Endothelial cell of umbilical vein (primary cell): ENCODE measurements around the gene LRRC43. TPM values are rescaled to one million over a fixed set of nuclear protein-coding genes. Genes with fewer than 3 reads are reported as not detected.

Experiments used
- BruUV-seq: library from RNA; stranded (reverse); fragments of 400-500 nt; replicated peaks from 2 replicates; lab custom pipeline; 2021; lab: Mats Ljungman, UMichigan
- CTCF ChIA-PET: fragments of 300-600, 350-600 bp; sonication (Branson Sonifier 250); formaldehyde crosslinking; loops from one replicate; lab custom pipeline; 2021; ENCODE audit warnings: antibody characterized with exemption, inconsistent platforms; lab: Charles Lee
- POLR2A ChIA-PET: fragments of 300-600, 350-600 bp; sonication (Branson Sonifier 250); formaldehyde crosslinking; loops from one replicate; lab custom pipeline; 2021; ENCODE audit warnings: antibody characterized with exemption, inconsistent platforms; lab: Charles Lee
- DNase-seq: peaks from one replicate; pipeline ENCODE4 v3.0.0-alpha.2; 2011; ENCODE audit warnings: low read depth, low spot score
- FAIRE-seq: peaks from 2 replicates; lab custom pipeline; 2011; peaks lifted over from hg19 to GRCh38; lab: Jason Lieb, UNC
- H2AFZ ChIP-seq: 2 replicates; pipeline ENCODE4 v1.6.0; 2012; ENCODE audit warnings: low read depth, low read length, control low read depth, inconsistent platforms
- H3K27ac ChIP-seq: 2 replicates; pipeline ENCODE4 v1.5.1; 2011; ENCODE audit warnings: low read depth, mild to moderate bottlenecking, control low read depth, low read length, moderate library complexity; ENCODE audit not compliant: insufficient read depth
- H3K27me3 ChIP-seq, 2 experiments: 2 replicates each; pipeline versions ENCODE4 v1.6.0 to v1.6.1; 2011; ENCODE audit warnings: low read length in 2 of 2, mixed read lengths in 1 of 2; ENCODE audit not compliant: control insufficient read depth in 2 of 2, insufficient read depth in 2 of 2
- H3K36me3 ChIP-seq, 2 experiments: 2 replicates in 1 of 2; 3 replicates in 1 of 2; pipeline ENCODE4 v1.5.1; 2011; ENCODE audit warnings: low read length in 2 of 2, mild to moderate bottlenecking in 1 of 2, moderate library complexity in 1 of 2; ENCODE audit not compliant: control insufficient read depth in 2 of 2, insufficient read depth in 2 of 2; ENCODE audit errors: extremely low read depth in 1 of 2
- H3K4me1 ChIP-seq: 3 replicates; pipeline ENCODE4 v1.5.1; 2011; ENCODE audit warnings: mild to moderate bottlenecking, low read length; ENCODE audit not compliant: control insufficient read depth, insufficient read depth; ENCODE audit errors: extremely low read depth
- H3K4me2 ChIP-seq: 2 replicates; pipeline ENCODE4 v1.6.1; 2011; ENCODE audit warnings: low read length, control low read depth, mixed read lengths; ENCODE audit not compliant: insufficient read depth
- H3K4me3 ChIP-seq, 3 experiments: fragments of 200-600 bp in 1 of 3; sonication (generic), shearing (Covaris generic) in 1 of 3; replicated peaks in 1 of 3; 2 replicates each; pipeline ENCODE4 v1.5.1; 2011 to 2016; ENCODE audit warnings: control low read depth in 3 of 3, low read length in 3 of 3, mild to moderate bottlenecking in 2 of 3, inconsistent platforms in 1 of 3, low read depth in 1 of 3, moderate library complexity in 1 of 3; ENCODE audit not compliant: insufficient read depth in 1 of 3
- H3K79me2 ChIP-seq: 2 replicates; pipeline ENCODE4 v1.6.0; 2012; ENCODE audit warnings: low read length, inconsistent platforms; ENCODE audit not compliant: control insufficient read depth, insufficient read depth
- H3K9ac ChIP-seq: replicated peaks from 2 replicates; pipeline ENCODE3; 2011; ENCODE audit warnings: low read length, control low read depth; ENCODE audit not compliant: insufficient read depth; ENCODE audit errors: extremely low read depth
- H3K9me1 ChIP-seq: replicated peaks from 3 replicates; pipeline ENCODE4 v1.6.0; 2011; ENCODE audit warnings: mild to moderate bottlenecking, low read length; ENCODE audit not compliant: control insufficient read depth, insufficient read depth; ENCODE audit errors: extremely low read depth
- H3K9me3 ChIP-seq: replicated peaks from 2 replicates; pipeline ENCODE4 v1.5.1; 2012; ENCODE audit warnings: low read length, inconsistent platforms; ENCODE audit not compliant: control insufficient read depth, insufficient read depth
- H4K20me1 ChIP-seq: replicated peaks from 2 replicates; pipeline ENCODE3; 2011; ENCODE audit warnings: mild to moderate bottlenecking, low read length; ENCODE audit not compliant: control insufficient read depth, insufficient read depth; ENCODE audit errors: extremely low read depth
- EZH2 ChIP-seq: IDR thresholded peaks from 2 replicates; pipeline ENCODE4 v1.6.1; 2012; ENCODE audit warnings: borderline replicate concordance, low read depth, mild to moderate bottlenecking, moderate library complexity, low read length, inconsistent platforms; ENCODE audit not compliant: severe bottlenecking
- FOS ChIP-seq: IDR thresholded peaks from 2 replicates; pipeline ENCODE4 v1.6.1; 2011; ENCODE audit warnings: mild to moderate bottlenecking, low read length, moderate library complexity, borderline replicate concordance; ENCODE audit not compliant: insufficient read depth
- GATA2 ChIP-seq: IDR thresholded peaks from 2 replicates; pipeline ENCODE4 v1.7.0; 2011; ENCODE audit warnings: low read depth, mild to moderate bottlenecking, moderate library complexity, mixed read lengths, low read length; ENCODE audit not compliant: insufficient read length, insufficient read depth
- JUN ChIP-seq: IDR thresholded peaks from 2 replicates; pipeline ENCODE4 v1.6.1; 2011; ENCODE audit warnings: borderline replicate concordance, low read depth; ENCODE audit not compliant: insufficient read length, insufficient read depth
- MYC ChIP-seq: IDR thresholded peaks from one replicate; pipeline ENCODE4 v1.6.1; 2011; ENCODE audit warnings: mild to moderate bottlenecking, low read depth, low read length
- POLR2A ChIP-seq: IDR thresholded peaks from 2 replicates; pipeline ENCODE4 v1.6.1; 2012; ENCODE audit warnings: low read depth, mild to moderate bottlenecking, control low read depth, low read length
- POLR2AphosphoS5 ChIP-seq: IDR thresholded peaks from 2 replicates; pipeline ENCODE4 v1.6.1; 2012; ENCODE audit warnings: low read depth, mild to moderate bottlenecking, control low read depth, low read length, moderate library complexity; ENCODE audit not compliant: insufficient read depth
- dilution Hi-C: fragments of 300-500 bp; cut with MboI; formaldehyde crosslinking; loops from one replicate; pipeline ENCODE4 v1.15.0; 2019; ENCODE audit warnings: low sequenced_read_pairs; ENCODE audit not compliant: extremely low pct_ligation_motif_present
- intact Hi-C: fragments of 100-400 bp; cut with micrococcal nuclease; formaldehyde crosslinking; loops from one replicate; pipeline ENCODE4 v1.10.0; 2022
- polyA plus RNA-seq, 4 experiments: library from polyadenylated mRNA; depleted of rRNA in 3 of 4; stranded (reverse) in 3 of 4; unstranded in 1 of 4; fragments of >200 nt; gene quantifications; 2 replicates each; pipeline versions ENCODE4 v1.2.1 to v1.2.3, GENCODE V29; 2011 to 2012; ENCODE audit warnings: missing spikeins in 1 of 4
- total RNA-seq: library from RNA; stranded (reverse); gene quantifications from 2 replicates; pipeline ENCODE4 v1.2.3, GENCODE V29; 2021
- TF ChIP-seq, protein P1 (sequence below): IDR thresholded peaks from 2 replicates; pipeline ENCODE4 v1.6.1; 2011; ENCODE audit not compliant: insufficient read depth, insufficient read length
- TF ChIP-seq, protein P2 (sequence below), 2 donors: IDR thresholded peaks; 1 replicate in 1 of 2; 2 replicates in 1 of 2; pipeline ENCODE4 v1.5.1; 2011; ENCODE audit warnings: low read length in 2 of 2, mild to moderate bottlenecking in 2 of 2, moderate library complexity in 2 of 2, control low read depth in 1 of 2, inconsistent platforms in 1 of 2, low read depth in 1 of 2; ENCODE audit not compliant: insufficient read depth in 1 of 2; ENCODE audit errors: extremely low read depth in 1 of 2

LRRC43 gene
- total and polyA plus RNA-seq, 2 donors (not counting 3 experiments of a cell fraction or from before 2014, with no cell fraction given) = 3.1 to 3.4 TPM

DNA sequence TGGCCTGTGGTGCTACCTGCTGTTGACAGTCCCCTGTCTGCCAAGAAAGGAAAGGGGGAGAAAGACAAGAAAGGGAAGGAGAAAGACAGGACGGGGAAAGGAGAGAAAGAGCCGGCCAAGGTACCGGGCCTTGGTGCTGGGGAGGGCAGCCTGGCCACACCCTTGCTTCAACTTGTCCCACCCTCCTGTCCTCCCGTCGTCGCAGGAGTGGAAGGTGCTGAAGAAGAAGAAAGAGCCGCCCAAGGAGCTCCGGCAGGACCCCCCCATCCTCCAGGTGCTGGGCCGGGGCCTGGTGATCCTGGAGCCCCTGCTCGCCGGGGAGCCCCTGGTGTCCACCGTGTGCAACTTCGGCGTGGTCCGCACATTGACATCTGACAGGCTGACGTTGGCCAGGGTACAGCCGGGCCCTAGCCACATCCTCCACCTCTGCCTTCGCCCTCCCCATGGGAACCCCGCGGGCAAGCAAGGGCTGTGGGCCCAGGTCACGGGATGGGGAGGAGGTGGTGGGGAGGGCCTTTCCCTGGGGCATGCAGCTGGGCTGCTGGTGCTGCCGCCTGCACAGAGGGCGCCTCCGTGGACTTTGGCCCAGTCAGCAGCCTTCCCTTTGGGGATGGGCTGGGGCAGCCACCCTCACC lies 17.7 kb downstream of the LRRC43 start:
- intact Hi-C loops = no loop called here
- no peak for FAIRE-seq
- POLR2A ChIA-PET = no interaction called here

More for the DNA sequence above, 17.7 kb downstream of the LRRC43 start:
- DNase-seq = no peak
- BruUV-seq = no TSS peak
- Histone ChIP-seq H3K9me1 (no peaks in the 10 kb centered on the region), H3K4me3 (no peak overlapping the region), H4K20me1 (no peaks in the 10 kb centered on the region), H3K9me3 (no peaks in the 10 kb centered on the region), H3K36me3 (no peaks in the 10 kb centered on the region), H3K4me1 (peaks cover 8% of the 10 kb centered on the region), H2AFZ (no peak overlapping the region), H3K4me2 (no peak overlapping the region), H3K79me2 (no peaks in the 10 kb centered on the region), H3K27me3 (peaks cover 9 to 18% of the 10 kb centered on the region in 2 experiments), H3K27ac (no peak overlapping the region), H3K9ac (no peak overlapping the region)
- dilution Hi-C loops = no loop called here
- CTCF ChIA-PET = interaction anchor here (1.2 to 1.3 kb wide), 3 partner anchors 9 to 70 kb away, joined by 3 to 4 read pairs (median 3); no protein-coding TSS in a partner anchor
- TF ChIP-seq GATA2 = no peak
- TF ChIP-seq JUN = no peak
- TF ChIP-seq, protein P1, sequence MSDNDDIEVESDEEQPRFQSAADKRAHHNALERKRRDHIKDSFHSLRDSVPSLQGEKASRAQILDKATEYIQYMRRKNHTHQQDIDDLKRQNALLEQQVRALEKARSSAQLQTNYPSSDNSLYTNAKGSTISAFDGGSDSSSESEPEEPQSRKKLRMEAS = no peak
- TF ChIP-seq MYC = no peak
- TF ChIP-seq POLR2AphosphoS5 = no peak
- TF ChIP-seq, protein P2, sequence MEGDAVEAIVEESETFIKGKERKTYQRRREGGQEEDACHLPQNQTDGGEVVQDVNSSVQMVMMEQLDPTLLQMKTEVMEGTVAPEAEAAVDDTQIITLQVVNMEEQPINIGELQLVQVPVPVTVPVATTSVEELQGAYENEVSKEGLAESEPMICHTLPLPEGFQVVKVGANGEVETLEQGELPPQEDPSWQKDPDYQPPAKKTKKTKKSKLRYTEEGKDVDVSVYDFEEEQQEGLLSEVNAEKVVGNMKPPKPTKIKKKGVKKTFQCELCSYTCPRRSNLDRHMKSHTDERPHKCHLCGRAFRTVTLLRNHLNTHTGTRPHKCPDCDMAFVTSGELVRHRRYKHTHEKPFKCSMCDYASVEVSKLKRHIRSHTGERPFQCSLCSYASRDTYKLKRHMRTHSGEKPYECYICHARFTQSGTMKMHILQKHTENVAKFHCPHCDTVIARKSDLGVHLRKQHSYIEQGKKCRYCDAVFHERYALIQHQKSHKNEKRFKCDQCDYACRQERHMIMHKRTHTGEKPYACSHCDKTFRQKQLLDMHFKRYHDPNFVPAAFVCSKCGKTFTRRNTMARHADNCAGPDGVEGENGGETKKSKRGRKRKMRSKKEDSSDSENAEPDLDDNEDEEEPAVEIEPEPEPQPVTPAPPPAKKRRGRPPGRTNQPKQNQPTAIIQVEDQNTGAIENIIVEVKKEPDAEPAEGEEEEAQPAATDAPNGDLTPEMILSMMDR (IDR thresholded peaks at IDR 0.05; ENCODE audit: extremely low read depth in 1 of 2, insufficient read depth in 1 of 2, low read depth in 1 of 2, low read length in 2 of 2) = no peak
- TF ChIP-seq POLR2A = no peak
- TF ChIP-seq FOS = no peak
- no peak for TF ChIP-seq EZH2
